Natural killer cell treated with Interleukin-12 subunit alpha and Interleukin-12 subunit beta and Interleukin-15 and Interleukin-18, amount 100 ng/mL, for 72 hours (primary cell): ENCODE results near the gene NCR1. TPM values are rescaled to one million over a fixed set of nuclear protein-coding genes. Genes with fewer than 3 reads are reported as not detected.
"Not testable (repeated sequence)": the region's sequence is repeated elsewhere in the genome, so short reads cannot be mapped to it uniquely, and the experiment has no call there.

Experiments used
- ATAC-seq, 2 donors: fragments of 150-1000 bp; cut with Tn5 transposase in 1 of 2; sonication (Bioruptor Pico), chemical (Tn5 transposase) in 1 of 2; 2 replicates each; pipeline ENCODE4 v1.10.0; 2021
- DNase-seq: peaks from one replicate; pipeline ENCODE4 v3.0.0; 2022; ENCODE audit warnings: low spot score
- H3K27ac Mint-ChIP-seq, 2 donors: 1 replicate in 1 of 2; 2 replicates in 1 of 2; pipeline ENCODE4 v1.8.0; 2022; ENCODE audit warnings: mixed read lengths in 2 of 2, mild to moderate bottlenecking in 1 of 2, moderate library complexity in 1 of 2
- H3K27me3 Mint-ChIP-seq, 2 donors: 1 replicate in 1 of 2; 2 replicates in 1 of 2; pipeline ENCODE4 v1.8.0; 2022; ENCODE audit warnings: mixed read lengths in 2 of 2
- H3K36me3 Mint-ChIP-seq: one replicate; pipeline ENCODE4 v1.8.0; 2022; ENCODE audit warnings: mixed read lengths
- H3K4me1 Mint-ChIP-seq, 2 donors: 1 replicate in 1 of 2; 2 replicates in 1 of 2; pipeline ENCODE4 v1.8.0; 2022; ENCODE audit warnings: low read depth in 2 of 2, mixed read lengths in 2 of 2, mild to moderate bottlenecking in 1 of 2
- H3K4me3 Mint-ChIP-seq: one replicate; pipeline ENCODE4 v1.8.0; 2022; ENCODE audit warnings: mixed read lengths
- H3K9me3 Mint-ChIP-seq: 2 replicates; pipeline ENCODE4 v1.8.0; 2022; ENCODE audit warnings: mixed read lengths
- total RNA-seq, 2 donors: library from RNA; stranded (reverse); gene quantifications; one replicate each; pipeline ENCODE4 v1.2.3, GENCODE V29; 2022

Gene NCR1
- total RNA-seq, 2 donors from 2014 or later = 81.6 to 253 TPM

GRCh38 chr19:54921082-54921481, 15.1 kb downstream of the NCR1 start:
- H3K27me3 Mint-ChIP-seq = no peaks in the 10 kb centered on the region
- H3K9me3 Mint-ChIP-seq = no peaks in the 10 kb centered on the region
- DNase-seq (peak; percentile 72), ATAC-seq (peak; percentile 73 to 82)
- peak overlapping the region; percentile 56 for H3K4me3 Mint-ChIP-seq
- H3K4me1 Mint-ChIP-seq = peaks cover 37 to 43% of the 10 kb centered on the region in 2 donors
- H3K36me3 Mint-ChIP-seq = peaks cover 6% of the 10 kb centered on the region
- H3K27ac Mint-ChIP-seq = peak overlapping the region; percentile 24 to 68

GRCh38 chr19:54923276-54923675, 17.3 kb downstream of the NCR1 start:
- H3K27me3 Mint-ChIP-seq = no peaks in the 10 kb centered on the region

GRCh38 chr19:54928299-54928698, 22.4 kb downstream of the NCR1 start:
- DNase-seq = no peak
- Mint-ChIP-seq H3K27ac (peak overlapping the region in 1 of 2 donors; percentile 47), H3K4me1 (peaks cover 0 to 8% of the 10 kb centered on the region in 2 donors), H3K36me3 (peaks cover 24% of the 10 kb centered on the region), H3K4me3 (no peak overlapping the region), H3K27me3 (no peaks in the 10 kb centered on the region), H3K9me3 (peaks cover 5% of the 10 kb centered on the region)
- no peak for ATAC-seq

More at GRCh38 chr19:54923276-54923675, 17.3 kb downstream of the NCR1 start:
- Mint-ChIP-seq H3K4me3 (no peak overlapping the region), H3K36me3 (peaks cover 15% of the 10 kb centered on the region), H3K27ac (peak overlapping the region in 1 of 2 donors; percentile 20), H3K9me3 (peaks cover 2% of the 10 kb centered on the region), H3K4me1 (peaks cover 27 to 32% of the 10 kb centered on the region in 2 donors)
- ATAC-seq (no peak), DNase-seq (no peak)

- ATAC-seq (peak; percentile 76 to 82), DNase-seq (no peak)
- H3K9me3 Mint-ChIP-seq = no peaks in the 10 kb centered on the region
- H3K27ac Mint-ChIP-seq = peak overlapping the region; percentile 59 to 76
- H3K27me3 Mint-ChIP-seq = no peaks in the 10 kb centered on the region
- peaks cover 14 to 17% of the 10 kb centered on the region in 2 donors for H3K4me1 Mint-ChIP-seq
- H3K36me3 Mint-ChIP-seq = no peaks in the 10 kb centered on the region
- H3K4me3 Mint-ChIP-seq = peak overlapping the region; percentile 70
Measured at GRCh38 chr19:54937926-54938325, 32.0 kb downstream of the NCR1 start.

GRCh38 chr19:54938906-54939305, 33.0 kb downstream of the NCR1 start:
- Mint-ChIP-seq H3K27me3 (no peaks in the 10 kb centered on the region), H3K36me3 (no peaks in the 10 kb centered on the region), H3K27ac (no peak overlapping the region), H3K4me1 (peaks cover 13 to 14% of the 10 kb centered on the region in 2 donors), H3K4me3 (no peak overlapping the region), H3K9me3 (no peaks in the 10 kb centered on the region)
- ATAC-seq (no peak), DNase-seq (no peak)

- DNase-seq = not testable (repeated sequence)
Measured at GRCh38 chr19:54939538-54939937, 33.6 kb downstream of the NCR1 start.

DNA sequence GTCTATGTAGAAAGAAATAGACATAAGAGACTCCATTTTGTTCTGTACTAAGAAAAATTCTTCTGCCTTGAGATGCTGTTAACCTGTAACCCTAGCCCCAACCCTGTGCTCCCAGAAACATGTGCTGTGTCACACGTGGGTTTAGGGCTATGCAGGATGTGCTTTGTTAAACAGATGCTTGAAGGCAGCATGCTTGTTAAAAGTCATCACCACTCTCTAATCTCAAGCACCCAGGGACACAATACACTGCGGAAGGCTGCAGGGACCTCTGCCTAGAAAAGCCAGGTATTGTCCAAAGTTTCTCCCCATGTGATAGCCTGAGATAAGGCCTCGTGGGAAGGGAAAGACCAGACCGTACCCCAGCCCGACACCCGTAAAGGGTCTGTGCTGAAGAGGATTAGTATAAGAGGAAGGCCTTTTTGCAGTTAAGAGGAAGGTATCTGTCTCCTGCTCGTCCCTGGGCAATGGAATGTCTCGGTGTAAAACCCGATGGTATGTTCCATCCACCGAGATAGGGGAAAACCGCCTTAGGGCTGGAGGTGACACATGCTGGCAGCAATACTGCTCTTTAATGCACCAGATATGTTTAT, 37.9 kb downstream of the NCR1 start:
- H3K27me3 Mint-ChIP-seq, H3K36me3 Mint-ChIP-seq, H3K9me3 Mint-ChIP-seq, H3K4me1 Mint-ChIP-seq, H3K4me3 Mint-ChIP-seq, ATAC-seq, DNase-seq: not testable (repeated sequence)
- H3K27ac Mint-ChIP-seq = peak overlapping the region in 1 of 2 donors; percentile 21

More at GRCh38 chr19:54939538-54939937, 33.6 kb downstream of the NCR1 start:
- H3K9me3 Mint-ChIP-seq, H3K36me3 Mint-ChIP-seq, H3K4me3 Mint-ChIP-seq, H3K27me3 Mint-ChIP-seq, H3K27ac Mint-ChIP-seq: not testable (repeated sequence)
- peak in 1 of 2 donors; percentile 25 for ATAC-seq
- H3K4me1 Mint-ChIP-seq = peaks cover 13 to 14% of the 10 kb centered on the region in 2 donors

GRCh38 chr19:54947381-54947780, 41.4 kb downstream of the NCR1 start, which contains the start of gene NLRP7:
TSS of gene NLRP7 (minus strand) at chr19:54947530.
- Mint-ChIP-seq H3K4me3 (no peak within 1 kb of the TSS), H3K9me3 (no peaks in the 10 kb centered on the region), H3K27ac (no peak within 1 kb of the TSS), H3K36me3 (no peaks in the 10 kb centered on the region), H3K27me3 (no peaks in the 10 kb centered on the region), H3K4me1 (peaks cover 11 to 17% of the 10 kb centered on the region in 2 donors)
- ATAC-seq (no peak), DNase-seq (no peak)

- H3K4me3 Mint-ChIP-seq = peak overlapping the region; percentile 62
- no peaks in the 10 kb centered on the region for H3K27me3 Mint-ChIP-seq
- DNase-seq (no peak), ATAC-seq (peak; percentile 82 to 86)
- peaks cover 16 to 20% of the 10 kb centered on the region in 2 donors for H3K4me1 Mint-ChIP-seq
- H3K9me3 Mint-ChIP-seq = no peaks in the 10 kb centered on the region
- no peaks in the 10 kb centered on the region for H3K36me3 Mint-ChIP-seq
- peak overlapping the region; percentile 62 to 88 for H3K27ac Mint-ChIP-seq
Measured at GRCh38 chr19:54949412-54949811, 43.5 kb downstream of the NCR1 start.

- not testable (repeated sequence) for ATAC-seq, DNase-seq, H3K27me3 Mint-ChIP-seq, H3K9me3 Mint-ChIP-seq, H3K36me3 Mint-ChIP-seq
- H3K4me3 Mint-ChIP-seq = peak overlapping the region; percentile 16
- peak overlapping the region; percentile 62 to 88 for H3K27ac Mint-ChIP-seq
- peaks cover 19 to 20% of the 10 kb centered on the region in 2 donors for H3K4me1 Mint-ChIP-seq
Measured at GRCh38 chr19:54950580-54950979, 44.6 kb downstream of the NCR1 start.

GRCh38 chr19:54952591-54953344, 46.8 kb downstream of the NCR1 start:
- Mint-ChIP-seq H3K27ac (peak overlapping the region; percentile 49 to 53), H3K27me3 (no peaks in the 10 kb centered on the region), H3K4me3 (peak overlapping the region; percentile 47), H3K9me3 (no peaks in the 10 kb centered on the region), H3K4me1 (peaks cover 19 to 20% of the 10 kb centered on the region in 2 donors), H3K36me3 (no peaks in the 10 kb centered on the region)
- ATAC-seq (no peak), DNase-seq (no peak)

DNA sequence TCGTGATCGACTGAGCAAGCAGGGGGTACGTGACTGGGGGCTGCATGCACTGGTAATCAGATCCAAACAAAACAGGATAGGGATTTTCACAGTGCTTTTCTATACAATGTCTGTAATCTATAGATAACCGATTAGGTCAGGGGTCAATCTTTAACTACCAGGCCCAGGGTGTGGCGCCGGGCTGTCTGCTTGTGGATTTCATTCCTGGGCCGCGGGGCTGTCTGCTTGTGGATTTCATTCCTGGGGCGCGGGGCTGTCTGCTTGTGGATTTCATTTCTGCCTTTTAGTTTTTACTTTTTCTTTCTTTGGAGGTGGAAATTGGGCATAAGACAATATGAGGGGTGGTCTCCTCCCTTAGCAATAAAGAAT, 47.4 kb downstream of the NCR1 start:
- H3K27me3 Mint-ChIP-seq, H3K9me3 Mint-ChIP-seq, ATAC-seq, DNase-seq, H3K36me3 Mint-ChIP-seq: not testable (repeated sequence)
- peak overlapping the region; percentile 49 to 53 for H3K27ac Mint-ChIP-seq
- H3K4me3 Mint-ChIP-seq = peak overlapping the region; percentile 47
- H3K4me1 Mint-ChIP-seq = peaks cover 19 to 20% of the 10 kb centered on the region in 2 donors

GRCh38 chr19:54955376-54955775, 49.4 kb downstream of the NCR1 start:
- H3K36me3 Mint-ChIP-seq = no peaks in the 10 kb centered on the region
- ATAC-seq (peak in 1 of 2 donors; percentile 47), DNase-seq (no peak)
- no peaks in the 10 kb centered on the region for H3K9me3 Mint-ChIP-seq
- H3K27ac Mint-ChIP-seq = peak overlapping the region in 1 of 2 donors; percentile 53
- no peaks in the 10 kb centered on the region for H3K27me3 Mint-ChIP-seq
- peaks cover 17 to 23% of the 10 kb centered on the region in 2 donors for H3K4me1 Mint-ChIP-seq
- no peak overlapping the region for H3K4me3 Mint-ChIP-seq

DNA sequence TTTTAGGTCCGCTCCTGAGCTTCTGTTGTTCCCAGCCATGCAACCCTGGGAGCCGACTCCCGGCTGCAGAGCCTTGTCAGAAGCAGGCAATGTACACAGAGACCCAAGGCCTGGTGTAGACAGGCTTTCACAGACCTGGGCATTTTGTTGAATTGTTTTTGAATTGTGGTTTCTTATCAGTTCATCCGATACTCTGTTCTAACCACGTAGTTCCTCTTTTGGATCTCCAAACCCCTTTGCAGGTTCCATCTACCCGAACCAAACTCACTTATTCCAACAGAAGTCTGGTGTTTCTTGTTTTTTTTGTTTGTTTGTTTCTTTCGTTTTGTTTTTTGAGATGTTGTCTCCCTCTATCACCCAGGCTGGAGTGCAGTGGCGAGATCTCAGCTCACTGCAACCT, 53.9 kb downstream of the NCR1 start:
- DNase-seq (no peak), ATAC-seq (no peak)
- H3K27me3 Mint-ChIP-seq = no peaks in the 10 kb centered on the region
- no peaks in the 10 kb centered on the region for H3K36me3 Mint-ChIP-seq
- H3K4me3 Mint-ChIP-seq = peak overlapping the region; percentile 45
- peaks cover 6 to 13% of the 10 kb centered on the region in 2 donors for H3K4me1 Mint-ChIP-seq
- H3K27ac Mint-ChIP-seq = peak overlapping the region; percentile 35 to 57
- no peaks in the 10 kb centered on the region for H3K9me3 Mint-ChIP-seq
